CD14-positive monocyte (primary cell): ENCODE data around the gene CYSTM1. TPM values are rescaled to one million over a fixed set of nuclear protein-coding genes. Genes with fewer than 3 reads are reported as not detected.

ENCODE experiments used
- DNase-seq, 3 donors: peaks; one replicate each; pipeline ENCODE4 v3.0.0-alpha.2; 2011 to 2022
- H2AFZ ChIP-seq: 2 replicates; pipeline ENCODE4 v1.6.0; 2012; ENCODE audit warnings: mild to moderate bottlenecking, low read depth, low read length, inconsistent platforms; ENCODE audit not compliant: insufficient read depth, poor library complexity, severe bottlenecking
- H3K27ac ChIP-seq, 2 donors: 1 replicate in 1 of 2; 2 replicates in 1 of 2; pipeline ENCODE4 v1.5.1; 2012 to 2013; ENCODE audit warnings: low read length in 2 of 2, control low read depth in 1 of 2, inconsistent platforms in 1 of 2, low read depth in 1 of 2, mild to moderate bottlenecking in 1 of 2
- H3K27me3 ChIP-seq, 2 donors: one replicate each; pipeline versions ENCODE4 v1.6.0 to v1.6.1; 2011 to 2013; ENCODE audit warnings: low read length in 2 of 2; ENCODE audit not compliant: control insufficient read depth in 2 of 2, insufficient read depth in 2 of 2
- H3K36me3 ChIP-seq, 2 donors: replicated peaks in 1 of 2; 1 replicate in 1 of 2; 2 replicates in 1 of 2; pipeline versions ENCODE4 v1.5.1 to v1.6.1; 2012 to 2013; ENCODE audit warnings: low read length in 2 of 2, control low read depth in 1 of 2, inconsistent platforms in 1 of 2, mild to moderate bottlenecking in 1 of 2; ENCODE audit not compliant: insufficient read depth in 2 of 2, control insufficient read depth in 1 of 2
- H3K4me1 ChIP-seq, 2 donors: 1 replicate in 1 of 2; 2 replicates in 1 of 2; pipeline versions ENCODE4 v1.5.1 to v1.6.1; 2012 to 2013; ENCODE audit warnings: low read length in 2 of 2, control low read depth in 1 of 2, inconsistent platforms in 1 of 2, mild to moderate bottlenecking in 1 of 2, moderate library complexity in 1 of 2; ENCODE audit not compliant: insufficient read depth in 2 of 2, control insufficient read depth in 1 of 2
- H3K4me2 ChIP-seq: replicated peaks from 2 replicates; pipeline ENCODE3; 2012; ENCODE audit warnings: low read length, moderate library complexity, mild to moderate bottlenecking; ENCODE audit not compliant: poor library complexity, severe bottlenecking; ENCODE audit errors: extremely low read depth
- H3K4me3 ChIP-seq, 3 experiments: fragments of 200-600 bp in 1 of 3; sonication (generic) in 1 of 3; replicated peaks in 1 of 3; 1 replicate in 2 of 3; 2 replicates in 1 of 3; pipeline ENCODE4 v1.5.1; 2011 to 2013; ENCODE audit warnings: low read length in 3 of 3, mild to moderate bottlenecking in 3 of 3, control low read depth in 2 of 3, low read depth in 2 of 3, inconsistent platforms in 1 of 3, moderate library complexity in 1 of 3
- H3K79me2 ChIP-seq: 2 replicates; pipeline ENCODE4 v1.6.0; 2012; ENCODE audit warnings: mild to moderate bottlenecking, control low read depth, inconsistent platforms, low read length, moderate library complexity; ENCODE audit not compliant: insufficient read depth
- H3K9ac ChIP-seq: 2 replicates; pipeline ENCODE4 v1.6.0; 2017; ENCODE audit warnings: low read length, mild to moderate bottlenecking; ENCODE audit not compliant: insufficient read depth, poor library complexity, severe bottlenecking
- H3K9me3 ChIP-seq, 2 donors: replicated peaks in 1 of 2; 1 replicate in 1 of 2; 2 replicates in 1 of 2; pipeline versions ENCODE4 v1.5.1 to v1.6.1; 2012 to 2013; ENCODE audit warnings: low read length in 2 of 2, control low read depth in 1 of 2; ENCODE audit not compliant: control insufficient read depth in 1 of 2, insufficient read depth in 1 of 2
- H4K20me1 ChIP-seq: 2 replicates; pipeline ENCODE4 v1.6.0; 2012; ENCODE audit warnings: mild to moderate bottlenecking, low read length, control low read depth, moderate library complexity; ENCODE audit not compliant: insufficient read depth
- H3K27ac Mint-ChIP-seq, 7 donors: one replicate each; pipeline ENCODE4 v1.8.0; 2020; ENCODE audit warnings: mild to moderate bottlenecking in 7 of 7, mixed read lengths in 7 of 7, moderate library complexity in 6 of 7, inconsistent platforms in 2 of 7
- H3K27me3 Mint-ChIP-seq, 3 donors: one replicate each; pipeline ENCODE4 v1.8.0; 2021 to 2022; ENCODE audit warnings: low read depth in 3 of 3, mild to moderate bottlenecking in 3 of 3, mixed read lengths in 3 of 3, moderate library complexity in 3 of 3, inconsistent platforms in 1 of 3
- H3K36me3 Mint-ChIP-seq, 2 donors: one replicate each; pipeline ENCODE4 v1.8.0; 2020; ENCODE audit warnings: mixed read lengths in 2 of 2, inconsistent platforms in 1 of 2, mild to moderate bottlenecking in 1 of 2
- H3K4me1 Mint-ChIP-seq: one replicate; pipeline ENCODE4 v1.8.0; 2020; ENCODE audit warnings: mild to moderate bottlenecking, mixed read lengths
- H3K4me3 Mint-ChIP-seq, 2 donors: one replicate each; pipeline ENCODE4 v1.8.0; 2020; ENCODE audit warnings: mild to moderate bottlenecking in 2 of 2, mixed read lengths in 2 of 2, moderate library complexity in 1 of 2
- H3K9me3 Mint-ChIP-seq, 7 donors: one replicate each; pipeline ENCODE4 v1.8.0; 2020 to 2022; ENCODE audit warnings: mixed read lengths in 7 of 7, mild to moderate bottlenecking in 6 of 7, moderate library complexity in 6 of 7, inconsistent platforms in 2 of 7
- CTCF ChIP-seq: fragments of 200-600 bp; IDR thresholded peaks from one replicate; pipeline ENCODE4 v1.8.0; 2022; ENCODE audit warnings: antibody characterized with exemption, mild to moderate bottlenecking
- WGBS: methylation state at CpG from one replicate; pipeline ENCODE4 v1.1.5; 2013; ENCODE audit warnings: missing lambda C conversion rate; ENCODE audit not compliant: insufficient coverage; 5-methylcytosine and 5-hydroxymethylcytosine counted together
- intact Hi-C, 2 donors: fragments of 100-400 bp; cut with micrococcal nuclease; formaldehyde crosslinking; loops; one replicate each; pipeline versions ENCODE4 v1.15.0 to v1.15.1; 2023
- polyA plus RNA-seq, 3 donors: library from polyadenylated mRNA; depleted of rRNA in 1 of 3; unstranded in 2 of 3; stranded (reverse) in 1 of 3; fragments of 300-500 nt in 2 of 3; fragments of >200 nt in 1 of 3; fragmentation: Illumina TruSeq in 2 of 3; gene quantifications; 1 replicate in 2 of 3; 2 replicates in 1 of 3; pipeline ENCODE4 v1.2.3, GENCODE V29; 2012 to 2021

CYSTM1 gene
- polyA plus RNA-seq, 3 donors = 14.0 to 40.0 (median 36.7) TPM

- TF ChIP-seq CTCF = no peak
- no peak overlapping the region for H2AFZ ChIP-seq
- Mint-ChIP-seq H3K9me3 (peaks cover 0 to 11% (median 0%) of the 10 kb centered on the region in 7 donors), H3K4me3 (no peak overlapping the region), H3K27ac (peak overlapping the region in 1 of 7 donors; percentile 53), H3K36me3 (peaks cover 6 to 9% of the 10 kb centered on the region in 2 donors), H3K27me3 (peaks cover 0 to 3% (median 2%) of the 10 kb centered on the region in 3 donors), H3K4me1 (peaks cover 5% of the 10 kb centered on the region)
- no peak overlapping the region for H3K27ac ChIP-seq
- H3K9ac ChIP-seq = no peak overlapping the region
- intact Hi-C loops = no loop called here
- H3K9me3 ChIP-seq = no peaks in the 10 kb centered on the region
- no peaks in the 10 kb centered on the region for H3K4me1 ChIP-seq
- no peaks in the 10 kb centered on the region for H3K36me3 ChIP-seq
- H4K20me1 ChIP-seq = no peaks in the 10 kb centered on the region
- no peak overlapping the region for H3K4me3 ChIP-seq
- no peak overlapping the region for H3K4me2 ChIP-seq
- 96% methylated on average over 7 of the region's 7 CpGs for WGBS
- no peak for DNase-seq
- no peaks in the 10 kb centered on the region for H3K79me2 ChIP-seq
- no peaks in the 10 kb centered on the region for H3K27me3 ChIP-seq
Observed at GRCh38 chr5:140228364-140228837, 53.4 kb downstream of the CYSTM1 start.

- WGBS = no CpG with 5 or more reads among the region's 1 CpG
- no peak overlapping the region for H3K27ac Mint-ChIP-seq
- no peak overlapping the region for H3K9ac ChIP-seq
- peaks cover 7% of the 10 kb centered on the region for H3K4me1 Mint-ChIP-seq
- H3K4me3 Mint-ChIP-seq = no peak overlapping the region
- no peaks in the 10 kb centered on the region for H3K27me3 ChIP-seq
- H2AFZ ChIP-seq = no peak overlapping the region
- no peak for DNase-seq
- H3K79me2 ChIP-seq = no peaks in the 10 kb centered on the region
- H3K36me3 ChIP-seq = no peaks in the 10 kb centered on the region
- no peak for TF ChIP-seq CTCF
- peaks cover 0 to 11% (median 1%) of the 10 kb centered on the region in 7 donors for H3K9me3 Mint-ChIP-seq
- no peak overlapping the region for H3K4me3 ChIP-seq
- no peaks in the 10 kb centered on the region for H4K20me1 ChIP-seq
- H3K9me3 ChIP-seq = no peaks in the 10 kb centered on the region
- H3K27me3 Mint-ChIP-seq = peaks cover 0 to 3% (median 2%) of the 10 kb centered on the region in 3 donors
- H3K27ac ChIP-seq = no peak overlapping the region
- H3K4me1 ChIP-seq = peaks cover 4 to 9% of the 10 kb centered on the region in 2 donors
- intact Hi-C loops = loop anchor here in 1 of 2 donors (10.0 kb wide), 1 partner anchor 46 kb away; no protein-coding TSS in a partner anchor
- peaks cover 3 to 9% of the 10 kb centered on the region in 2 donors for H3K36me3 Mint-ChIP-seq
- no peak overlapping the region for H3K4me2 ChIP-seq
Observed at GRCh38 chr5:140230373-140230772, 55.4 kb downstream of the CYSTM1 start.
